ENCODE results near the gene ZNF598. TPM values are rescaled to one million over a fixed set of nuclear protein-coding genes. Genes with fewer than 3 reads are reported as not detected.

Gene ZNF598
- total RNA-seq, 1 experiment from 2014 or later, result 70.9 TPM

- no peak overlapping the region for H4K91ac ChIP-seq (ENCODE audit: insufficient read length, low read depth, low read length)
- H3T11ph ChIP-seq (ENCODE audit: low read length), result no peak overlapping the region
- Mint-ChIP-seq H3K27me3 (ENCODE audit: low read depth) (peaks cover 57% of the 10 kb centered on the region), H3K4me1 (peaks cover 30 to 37% of the 10 kb centered on the region in 2 experiments), H3K4me3 (peak overlapping the region; percentile 85 to 88), H3K36me3 (ENCODE audit: insufficient read depth in 1 of 3, low read depth in 3 of 3) (peaks cover 0 to 20% (median 18%) of the 10 kb centered on the region in 3 experiments), H3K27ac (peak overlapping the region in 2 of 3 experiments; percentile 26 to 92; a peak in 3 of 7 replicates), H3K9me3 (no peaks in the 10 kb centered on the region; a peak in 1 of 5 replicates)
- H3K14ac ChIP-seq (ENCODE audit: insufficient read depth, low read length), result peak overlapping the region; percentile 52; the same call in 1 of the 2 replicates
- H4K20me1 ChIP-seq (ENCODE audit: control insufficient read depth, insufficient read depth, insufficient read length), result peaks cover 2% of the 10 kb centered on the region
- no peak overlapping the region for H3K27ac ChIP-seq (ENCODE audit: insufficient read length, low read depth, low read length)
- no peaks in the 10 kb centered on the region; the same call in 1 of the 2 replicates for H3K79me2 ChIP-seq (ENCODE audit: insufficient read depth, low read length)
- no peak overlapping the region for H2BK12ac ChIP-seq (ENCODE audit: insufficient read length, low read depth, low read length)
- H2BK5ac ChIP-seq (ENCODE audit: insufficient read length, low read length), result no peak overlapping the region
- no peak overlapping the region for H3K4ac ChIP-seq (ENCODE audit: low read depth, low read length)
- peak; percentile 58 for DNase-seq
- H3K27me3 ChIP-seq (ENCODE audit: insufficient read depth, low read length), result peaks cover 26% of the 10 kb centered on the region
- TF ChIP-seq CTCF (conservative IDR thresholded peaks at IDR 0.05), result no peak
- H2BK20ac ChIP-seq (ENCODE audit: low read depth, low read length, poor library complexity, severe bottlenecking), result no peak overlapping the region
- H4K8ac ChIP-seq (replicated peaks; ENCODE audit: insufficient read length, low read depth, low read length), result no peak overlapping the region
- peak overlapping the region; percentile 38 for H3K18ac ChIP-seq (ENCODE audit: insufficient read length, low read depth, low read length)
- no peak overlapping the region for H2AFZ ChIP-seq (ENCODE audit: low read length)
- H3K23me2 ChIP-seq (ENCODE audit: insufficient read length, low read depth, low read length, poor library complexity, severe bottlenecking), result peaks cover 25% of the 10 kb centered on the region
- peak overlapping the region; percentile 81 for H3K4me2 ChIP-seq (ENCODE audit: insufficient read depth, insufficient read length, low read length)
- H3K23ac ChIP-seq (ENCODE audit: insufficient read length, low read depth, low read length), result no peak overlapping the region
- H2BK15ac ChIP-seq (ENCODE audit: low read depth, low read length), result no peak overlapping the region
- no CpG with 5 or more reads among the region's 58 CpGs for WGBS (ENCODE audit: extremely low coverage, insufficient read length, low lambda C conversion rate)
- H3K79me1 ChIP-seq (ENCODE audit: insufficient read depth, low read depth, low read length, poor library complexity, severe bottlenecking), result no peaks in the 10 kb centered on the region
- H3K9ac ChIP-seq (ENCODE audit: extremely low read depth, insufficient read length, low read length), result peak overlapping the region; percentile 52
- no peak overlapping the region for H3K56ac ChIP-seq (ENCODE audit: insufficient read length, low read depth, low read length)
- no peak overlapping the region for H2AK5ac ChIP-seq (ENCODE audit: insufficient read length, low read length)
- no peak overlapping the region for H4K5ac ChIP-seq (ENCODE audit: insufficient read length, low read depth, low read length)
- H3K4me1 ChIP-seq (ENCODE audit: insufficient read depth, low read length), result no peaks in the 10 kb centered on the region; the same call in 1 of the 2 replicates
- H2BK120ac ChIP-seq (ENCODE audit: low read depth, low read length, poor library complexity, severe bottlenecking), result no peak overlapping the region
- H3K9me3 ChIP-seq (ENCODE audit: control insufficient read depth, low read depth, low read length), result no peaks in the 10 kb centered on the region
Measured at GRCh38 chr16:1984347-1985225, 25.0 kb downstream of the ZNF598 start.
